Measurements from ENCODE around the gene ARL14EP. TPM values are rescaled to one million over a fixed set of nuclear protein-coding genes. Genes with fewer than 3 reads are reported as not detected.

The ARL14EP gene
- total and polyA plus RNA-seq, 2 donors (not counting 3 experiments of a cell fraction or from before 2014, with no cell fraction given): 9.6 to 16.7 TPM

- intact Hi-C loops (cut with micrococcal nuclease): no loop called here
- dilution Hi-C loops (cut with MboI; ENCODE audit: extremely low pct_ligation_motif_present, low sequenced_read_pairs): no loop called here
- Histone ChIP-seq H3K9me3 (replicated peaks; ENCODE audit: control insufficient read depth, insufficient read depth, low read length) (no peaks in the 10 kb centered on the region), H3K4me1 (ENCODE audit: control insufficient read depth, extremely low read depth, insufficient read depth, low read length) (no peaks in the 10 kb centered on the region), H4K20me1 (replicated peaks; ENCODE audit: control insufficient read depth, extremely low read depth, insufficient read depth, low read length) (no peaks in the 10 kb centered on the region), H3K36me3 (ENCODE audit: control insufficient read depth in 2 of 2, extremely low read depth in 1 of 2, insufficient read depth in 2 of 2, low read length in 2 of 2) (no peaks in the 10 kb centered on the region), H3K79me2 (ENCODE audit: control insufficient read depth, insufficient read depth, low read length) (no peaks in the 10 kb centered on the region), H3K4me3 (replicated peaks in 1 of 3; ENCODE audit: insufficient read depth in 1 of 3, low read depth in 1 of 3, low read length in 3 of 3) (no peak overlapping the region), H3K27ac (ENCODE audit: insufficient read depth, low read depth, low read length) (no peak overlapping the region), H2AFZ (ENCODE audit: low read depth, low read length) (no peak overlapping the region), H3K4me2 (ENCODE audit: insufficient read depth, low read length) (no peak overlapping the region), H3K27me3 (ENCODE audit: control insufficient read depth in 2 of 2, insufficient read depth in 2 of 2, low read length in 2 of 2) (peaks cover 10 to 22% of the 10 kb centered on the region in 2 experiments), H3K9ac (replicated peaks; ENCODE audit: extremely low read depth, insufficient read depth, low read length) (no peak overlapping the region), H3K9me1 (replicated peaks; ENCODE audit: control insufficient read depth, extremely low read depth, insufficient read depth, low read length) (no peaks in the 10 kb centered on the region)
- DNase-seq (ENCODE audit: low read depth, low spot score) (no peak), FAIRE-seq (no peak)
- CTCF ChIA-PET: interaction anchor here (1.1 to 4.0 kb wide), 4 partner anchors 189 to 973 kb away, joined by 3 to 23 read pairs (median 4); no protein-coding TSS in a partner anchor
- POLR2A ChIA-PET: no interaction called here
- TF ChIP-seq FOS (IDR thresholded peaks at IDR 0.05; ENCODE audit: borderline replicate concordance, insufficient read depth, low read length) (no peak), POLR2A (IDR thresholded peaks at IDR 0.05; ENCODE audit: low read depth, low read length) (no peak)
- no TSS peak for BruUV-seq (replicated peaks)
Observed at GRCh38 chr11:30317030-30317429, 5.9 kb upstream of the ARL14EP start.

DNA sequence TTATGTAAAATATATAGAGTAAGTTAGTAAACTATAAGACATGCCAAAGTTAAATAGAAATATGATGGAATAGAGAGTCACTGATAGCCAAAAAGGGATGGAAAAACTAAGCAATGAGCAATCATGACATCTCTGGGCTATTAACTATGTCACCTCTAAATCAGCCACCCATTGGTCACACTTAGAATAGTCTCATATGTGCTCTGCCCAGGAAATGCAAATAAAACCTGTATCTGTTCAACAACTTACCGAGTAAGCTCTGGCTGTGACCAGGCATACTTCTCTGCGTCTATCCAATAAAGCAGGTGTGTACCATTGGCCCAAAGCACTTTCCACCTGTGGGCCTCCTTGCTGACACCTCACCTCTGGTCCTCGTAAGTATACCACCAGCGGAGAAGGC is 1.6 kb upstream of the ARL14EP start:
- no peak for FAIRE-seq
- POLR2A ChIA-PET: no interaction called here

More for the DNA sequence above, 1.6 kb upstream of the ARL14EP start:
- CTCF ChIA-PET: interaction anchor here (2.2 kb wide), 1 partner anchor 12 kb away, joined by 6 read pairs; no protein-coding TSS in a partner anchor
- Histone ChIP-seq H4K20me1 (replicated peaks; ENCODE audit: control insufficient read depth, extremely low read depth, insufficient read depth, low read length) (no peaks in the 10 kb centered on the region), H3K4me2 (ENCODE audit: insufficient read depth, low read length) (no peak overlapping the region), H3K27me3 (ENCODE audit: control insufficient read depth in 2 of 2, insufficient read depth in 2 of 2, low read length in 2 of 2) (peaks cover 9 to 14% of the 10 kb centered on the region in 2 experiments), H3K36me3 (ENCODE audit: control insufficient read depth in 2 of 2, extremely low read depth in 1 of 2, insufficient read depth in 2 of 2, low read length in 2 of 2) (no peaks in the 10 kb centered on the region), H3K9me3 (replicated peaks; ENCODE audit: control insufficient read depth, insufficient read depth, low read length) (no peaks in the 10 kb centered on the region), H3K27ac (ENCODE audit: insufficient read depth, low read depth, low read length) (no peak overlapping the region), H2AFZ (ENCODE audit: low read depth, low read length) (no peak overlapping the region), H3K9ac (replicated peaks; ENCODE audit: extremely low read depth, insufficient read depth, low read length) (no peak overlapping the region), H3K4me3 (replicated peaks in 1 of 3; ENCODE audit: insufficient read depth in 1 of 3, low read depth in 1 of 3, low read length in 3 of 3) (no peak overlapping the region), H3K9me1 (replicated peaks; ENCODE audit: control insufficient read depth, extremely low read depth, insufficient read depth, low read length) (no peaks in the 10 kb centered on the region), H3K79me2 (ENCODE audit: control insufficient read depth, insufficient read depth, low read length) (peaks cover 31% of the 10 kb centered on the region), H3K4me1 (ENCODE audit: control insufficient read depth, extremely low read depth, insufficient read depth, low read length) (peaks cover 8% of the 10 kb centered on the region)
- TF ChIP-seq JUN (IDR thresholded peaks at IDR 0.05; ENCODE audit: borderline replicate concordance, insufficient read depth, insufficient read length, low read depth) (no peak), GATA2 (IDR thresholded peaks at IDR 0.05; ENCODE audit: insufficient read depth, insufficient read length, low read depth, low read length) (no peak), EZH2 (IDR thresholded peaks at IDR 0.05; ENCODE audit: borderline replicate concordance, low read depth, low read length, severe bottlenecking) (no peak), MYC (IDR thresholded peaks at IDR 0.05; ENCODE audit: low read depth, low read length) (no peak)
- intact Hi-C loops (cut with micrococcal nuclease): loop anchor here (10.0 kb wide), 3 partner anchors 433 to 977 kb away; no protein-coding TSS in a partner anchor
- DNase-seq (ENCODE audit: low read depth, low spot score): no peak
- dilution Hi-C loops (cut with MboI; ENCODE audit: extremely low pct_ligation_motif_present, low sequenced_read_pairs): no loop called here
- no TSS peak for BruUV-seq (replicated peaks)
